Activated CD4-positive, alpha-beta T cell treated with anti-CD3 and anti-CD28 coated beads, Interleukin-2, amount 50 U/mL, for 24 hours (primary cell): ENCODE measurements around the gene APOL3.
"Not testable (repeated sequence)": the region's sequence is repeated elsewhere in the genome, so short reads cannot be mapped to it uniquely, and the experiment has no call there.

Experiments used
- DNase-seq, 2 donors: peaks; one replicate each; pipeline ENCODE4 v3.0.0-alpha.2; 2020; ENCODE audit warnings: low read depth in 1 of 2, low spot score in 1 of 2

Gene APOL3

GRCh38 chr22:36160499-36160942, at the start of gene APOL3:
APOL3 (minus strand) TSS chr22:36160755; CDS start chr22:36149055, 11,700 bp downstream.
- peak in 1 of 2 donors; percentile 49 for DNase-seq

- DNase-seq, result no peak
Measured at GRCh38 chr22:36210224-36210623, 49.7 kb upstream of the APOL3 start.

- DNase-seq, result not testable (repeated sequence)
Measured at GRCh38 chr22:36209488-36209908, 48.9 kb upstream of the APOL3 start.

- DNase-seq, result no peak
Measured at GRCh38 chr22:36208914-36209313, 48.4 kb upstream of the APOL3 start.

GRCh38 chr22:36208162-36208765, 47.7 kb upstream of the APOL3 start:
- DNase-seq, result no peak

GRCh38 chr22:36206255-36206654, 45.7 kb upstream of the APOL3 start:
- no peak for DNase-seq

- DNase-seq, result not testable (repeated sequence)
Measured at GRCh38 chr22:36205573-36205972, 45.0 kb upstream of the APOL3 start.

GRCh38 chr22:36204632-36205015, 44.1 kb upstream of the APOL3 start:
- no peak for DNase-seq

GRCh38 chr22:36204001-36204631, 43.6 kb upstream of the APOL3 start:
- DNase-seq, result no peak

- not testable (repeated sequence) for DNase-seq
Measured at GRCh38 chr22:36203441-36203840, 42.9 kb upstream of the APOL3 start.

GRCh38 chr22:36202906-36203305, 42.4 kb upstream of the APOL3 start:
- DNase-seq, result not testable (repeated sequence)

- DNase-seq, result no peak
Measured at GRCh38 chr22:36201630-36202319, 41.2 kb upstream of the APOL3 start, which contains the start of gene APOL4. APOL4 (minus strand) TSS chr22:36201809; CDS start chr22:36201734, 75 bp downstream.

GRCh38 chr22:36201025-36201424, 40.5 kb upstream of the APOL3 start:
- DNase-seq, result not testable (repeated sequence)

GRCh38 chr22:36199001-36199551, 38.5 kb upstream of the APOL3 start:
- DNase-seq, result no peak

GRCh38 chr22:36198536-36198935, 38.0 kb upstream of the APOL3 start:
- DNase-seq, result no peak

- no peak for DNase-seq
Measured at GRCh38 chr22:36197514-36198146, 37.1 kb upstream of the APOL3 start.

GRCh38 chr22:36197065-36197440, 36.5 kb upstream of the APOL3 start:
- no peak for DNase-seq

GRCh38 chr22:36196254-36197064, 35.9 kb upstream of the APOL3 start:
- DNase-seq, result no peak

- DNase-seq, result peak in 1 of 2 donors; percentile 30
Measured at GRCh38 chr22:36194971-36195370, 34.4 kb upstream of the APOL3 start.

- no peak for DNase-seq
Measured at GRCh38 chr22:36194385-36194784, 33.8 kb upstream of the APOL3 start.

- no peak for DNase-seq
Measured at GRCh38 chr22:36193577-36193976, 33.0 kb upstream of the APOL3 start.
